ENCODE measurements around the gene CEP83. TPM values are rescaled to one million over a fixed set of nuclear protein-coding genes. Genes with fewer than 3 reads are reported as not detected.

The CEP83 gene
- total and polyA plus RNA-seq, 2 donors (not counting 1 experiment from before 2014, with no cell fraction given), result 4.0 to 24.8 TPM

DNA sequence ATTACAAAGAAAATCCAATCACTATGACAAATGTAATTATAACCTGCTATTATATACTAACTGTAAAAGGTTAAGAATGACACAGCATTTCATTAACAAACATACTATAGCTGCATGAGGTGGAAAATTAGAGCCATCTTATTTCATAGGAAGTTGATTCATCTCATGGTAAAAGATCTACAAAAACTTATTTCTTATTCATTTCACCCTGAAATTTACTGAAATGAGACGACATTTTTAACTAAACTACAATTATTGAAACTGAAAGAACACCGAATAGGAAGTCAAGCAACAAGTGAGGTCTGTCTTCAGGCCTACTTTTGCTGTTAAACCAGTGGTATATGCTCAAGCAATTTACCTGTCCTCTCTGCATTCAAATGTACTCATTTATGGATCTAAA lies 87.2 kb downstream of the CEP83 start:
- peak overlapping the region; percentile 26 for H2AFZ ChIP-seq (ENCODE audit: insufficient read depth, low read depth, low read length, poor library complexity, severe bottlenecking)
- peak overlapping the region in 1 of 2 donors; percentile 48 for H3K27ac ChIP-seq (ENCODE audit: low read length in 2 of 2)

GRCh38 chr12:94362653-94363052 lies 97.0 kb downstream of the CEP83 start:
- H3K4me3 Mint-ChIP-seq, result no peak overlapping the region
- no CpG with 5 or more reads among the region's 2 CpGs for WGBS (ENCODE audit: insufficient coverage)

More for the DNA sequence above, 87.2 kb downstream of the CEP83 start:
- peak overlapping the region; percentile 12 for H3K9ac ChIP-seq (ENCODE audit: low read length)
- H3K4me3 ChIP-seq (ENCODE audit: control extremely low read depth in 1 of 5, extremely low read depth in 1 of 5, insufficient read depth in 1 of 5, low read depth in 2 of 5, low read length in 4 of 5), result peak overlapping the region in 1 of 5 experiments; percentile 8
- no peaks in the 10 kb centered on the region for H4K20me1 ChIP-seq (ENCODE audit: control insufficient read depth, insufficient read depth, low read length, poor library complexity, severe bottlenecking)
- peak overlapping the region; percentile 42 for H3K4me2 ChIP-seq (replicated peaks; ENCODE audit: low read depth, low read length, poor library complexity, severe bottlenecking)
- peaks cover 0 to 4% of the 10 kb centered on the region in 2 donors for H3K4me1 ChIP-seq (ENCODE audit: control insufficient read depth in 2 of 2, insufficient read depth in 2 of 2, low read length in 2 of 2)
- CTCF ChIA-PET, result no interaction called here
- H3K27me3 ChIP-seq (replicated peaks in 1 of 4; ENCODE audit: control extremely low read depth in 1 of 4, control insufficient read depth in 3 of 4, insufficient read depth in 4 of 4, low read length in 3 of 4), result no peaks in the 10 kb centered on the region
- peak; percentile 42 for DNase-seq
- Mint-ChIP-seq H3K4me3 (peak overlapping the region; percentile 57), H3K27me3 (no peaks in the 10 kb centered on the region), H3K9me3 (ENCODE audit: insufficient read depth) (no peaks in the 10 kb centered on the region), H3K4me1 (peaks cover 5% of the 10 kb centered on the region), H3K27ac (no peak overlapping the region)
- TF ChIP-seq, protein P1, sequence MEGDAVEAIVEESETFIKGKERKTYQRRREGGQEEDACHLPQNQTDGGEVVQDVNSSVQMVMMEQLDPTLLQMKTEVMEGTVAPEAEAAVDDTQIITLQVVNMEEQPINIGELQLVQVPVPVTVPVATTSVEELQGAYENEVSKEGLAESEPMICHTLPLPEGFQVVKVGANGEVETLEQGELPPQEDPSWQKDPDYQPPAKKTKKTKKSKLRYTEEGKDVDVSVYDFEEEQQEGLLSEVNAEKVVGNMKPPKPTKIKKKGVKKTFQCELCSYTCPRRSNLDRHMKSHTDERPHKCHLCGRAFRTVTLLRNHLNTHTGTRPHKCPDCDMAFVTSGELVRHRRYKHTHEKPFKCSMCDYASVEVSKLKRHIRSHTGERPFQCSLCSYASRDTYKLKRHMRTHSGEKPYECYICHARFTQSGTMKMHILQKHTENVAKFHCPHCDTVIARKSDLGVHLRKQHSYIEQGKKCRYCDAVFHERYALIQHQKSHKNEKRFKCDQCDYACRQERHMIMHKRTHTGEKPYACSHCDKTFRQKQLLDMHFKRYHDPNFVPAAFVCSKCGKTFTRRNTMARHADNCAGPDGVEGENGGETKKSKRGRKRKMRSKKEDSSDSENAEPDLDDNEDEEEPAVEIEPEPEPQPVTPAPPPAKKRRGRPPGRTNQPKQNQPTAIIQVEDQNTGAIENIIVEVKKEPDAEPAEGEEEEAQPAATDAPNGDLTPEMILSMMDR (IDR thresholded peaks at IDR 0.05), result no peak
- TF ChIP-seq EZH2 (IDR thresholded peaks at IDR 0.05; ENCODE audit: borderline replicate concordance, insufficient read depth, low read depth, low read length, poor library complexity, severe bottlenecking), result no peak
- WGBS (ENCODE audit: insufficient coverage), result 39% methylated on average over 2 of the region's 2 CpGs
- H3K9me3 ChIP-seq (ENCODE audit: control extremely low read depth in 1 of 3, control insufficient read depth in 2 of 3, insufficient read depth in 1 of 3, low read length in 2 of 3), result no peaks in the 10 kb centered on the region
- intact Hi-C loops (cut with micrococcal nuclease), result no loop called here
- no peaks in the 10 kb centered on the region for H3K36me3 ChIP-seq (replicated peaks in 1 of 2; ENCODE audit: control extremely low read depth in 1 of 2, control insufficient read depth in 1 of 2, extremely low read depth in 1 of 2, insufficient read depth in 2 of 2, low read length in 1 of 2)
- ATAC-seq (ENCODE audit: low read depth), result no peak
- no peaks in the 10 kb centered on the region for H3K79me2 ChIP-seq (ENCODE audit: control insufficient read depth, insufficient read depth, low read length)
- POLR2A ChIA-PET, result no interaction called here

More at GRCh38 chr12:94362653-94363052, 97.0 kb downstream of the CEP83 start:
- Histone ChIP-seq H3K36me3 (replicated peaks in 1 of 2; ENCODE audit: control extremely low read depth in 1 of 2, control insufficient read depth in 1 of 2, extremely low read depth in 1 of 2, insufficient read depth in 2 of 2, low read length in 1 of 2) (no peaks in the 10 kb centered on the region), H2AFZ (ENCODE audit: insufficient read depth, low read depth, low read length, poor library complexity, severe bottlenecking) (no peak overlapping the region), H3K79me2 (ENCODE audit: control insufficient read depth, insufficient read depth, low read length) (no peaks in the 10 kb centered on the region), H4K20me1 (ENCODE audit: control insufficient read depth, insufficient read depth, low read length, poor library complexity, severe bottlenecking) (no peaks in the 10 kb centered on the region), H3K9me3 (ENCODE audit: control extremely low read depth in 1 of 3, control insufficient read depth in 2 of 3, insufficient read depth in 1 of 3, low read length in 2 of 3) (peaks cover 6 to 14% (median 8%) of the 10 kb centered on the region in 3 donors), H3K27me3 (replicated peaks in 1 of 4; ENCODE audit: control extremely low read depth in 1 of 4, control insufficient read depth in 3 of 4, insufficient read depth in 4 of 4, low read length in 3 of 4) (no peaks in the 10 kb centered on the region), H3K9ac (ENCODE audit: low read length) (no peak overlapping the region), H3K27ac (ENCODE audit: low read length in 2 of 2) (no peak overlapping the region), H3K4me3 (ENCODE audit: control extremely low read depth in 1 of 5, extremely low read depth in 1 of 5, insufficient read depth in 1 of 5, low read depth in 2 of 5, low read length in 4 of 5) (no peak overlapping the region), H3K4me1 (ENCODE audit: control insufficient read depth in 2 of 2, insufficient read depth in 2 of 2, low read length in 2 of 2) (no peaks in the 10 kb centered on the region), H3K4me2 (replicated peaks; ENCODE audit: low read depth, low read length, poor library complexity, severe bottlenecking) (no peak overlapping the region)
- no peaks in the 10 kb centered on the region for H3K27me3 Mint-ChIP-seq
- POLR2A ChIA-PET, result no interaction called here
- H3K4me1 Mint-ChIP-seq, result no peaks in the 10 kb centered on the region
- CTCF ChIA-PET, result no interaction called here
- H3K9me3 Mint-ChIP-seq (ENCODE audit: insufficient read depth), result peaks cover 3% of the 10 kb centered on the region
- no peak overlapping the region for H3K27ac Mint-ChIP-seq
- ATAC-seq (ENCODE audit: low read depth), result no peak
- TF ChIP-seq, protein P1 (IDR thresholded peaks at IDR 0.05), result no peak
- no peak for TF ChIP-seq EZH2 (IDR thresholded peaks at IDR 0.05; ENCODE audit: borderline replicate concordance, insufficient read depth, low read depth, low read length, poor library complexity, severe bottlenecking)
- intact Hi-C loops (cut with micrococcal nuclease), result no loop called here
- no peak for DNase-seq
